ENCODE measurements around the gene SIGMAR1.
A peak's percentile ranks its signal among the peaks of the same experiment; 100 is the strongest.

SIGMAR1 gene

DNA sequence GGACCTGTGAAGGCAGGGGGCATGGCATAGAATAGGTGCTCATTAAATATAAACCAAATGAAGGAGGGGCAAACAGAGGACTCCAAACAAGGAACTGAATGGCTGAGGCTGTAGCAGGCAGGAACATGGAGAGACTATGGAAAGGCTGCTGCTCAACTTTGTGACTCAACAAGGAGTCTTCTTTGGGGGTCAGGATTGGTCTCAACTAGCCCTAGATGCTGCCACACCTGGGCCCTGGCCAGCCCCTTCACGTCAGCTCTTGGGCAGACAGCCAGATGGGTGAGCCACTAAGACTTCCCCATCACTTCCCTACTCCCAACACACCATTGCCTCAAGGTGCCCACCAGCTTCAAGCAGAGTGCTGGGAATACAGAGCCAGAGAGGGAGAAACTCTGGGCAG lies 36.7 kb downstream of the SIGMAR1 start:
- no peak for DNase-seq

DNA sequence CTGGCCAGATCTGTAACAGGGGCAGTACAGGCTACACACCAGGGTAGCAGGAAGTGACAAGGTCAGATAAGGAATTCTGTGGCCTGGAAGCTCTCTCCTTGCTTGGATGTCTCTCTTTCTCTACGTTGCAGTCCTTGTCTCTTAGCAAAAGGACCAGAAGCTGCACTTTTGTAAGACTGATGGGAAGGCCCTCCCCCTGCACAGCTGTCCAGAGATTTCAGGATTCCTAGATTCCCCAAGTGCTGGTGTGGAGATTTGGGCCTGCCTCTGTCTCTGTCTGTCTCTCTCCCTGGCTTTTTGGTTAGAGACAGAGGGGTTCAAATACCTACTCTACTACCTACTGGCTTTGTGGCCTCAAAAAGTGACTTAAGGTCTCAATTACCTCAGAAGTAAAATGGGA lies 38.0 kb downstream of the SIGMAR1 start:
- DNase-seq = no peak

DNA sequence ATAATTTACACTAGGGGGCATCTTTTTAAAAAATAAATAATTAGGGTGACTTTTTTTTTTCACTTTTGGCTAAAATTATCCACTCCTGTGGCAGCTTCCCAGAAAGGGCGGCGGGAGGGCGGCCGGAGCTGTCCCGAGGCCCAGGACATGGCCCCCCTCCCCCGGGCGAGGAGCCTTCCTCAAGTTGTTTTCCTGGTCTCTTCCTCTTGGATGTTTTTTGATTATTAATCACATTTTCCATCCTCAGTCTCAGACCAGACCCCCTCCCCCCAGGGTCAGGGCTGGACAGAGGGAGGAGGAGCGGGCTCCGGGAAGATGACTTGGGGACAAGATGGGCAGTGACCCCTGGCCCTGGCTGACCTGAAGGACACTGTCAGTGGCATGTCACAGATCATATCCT lies 43.4 kb downstream of the SIGMAR1 start:
- DNase-seq = no peak

DNA sequence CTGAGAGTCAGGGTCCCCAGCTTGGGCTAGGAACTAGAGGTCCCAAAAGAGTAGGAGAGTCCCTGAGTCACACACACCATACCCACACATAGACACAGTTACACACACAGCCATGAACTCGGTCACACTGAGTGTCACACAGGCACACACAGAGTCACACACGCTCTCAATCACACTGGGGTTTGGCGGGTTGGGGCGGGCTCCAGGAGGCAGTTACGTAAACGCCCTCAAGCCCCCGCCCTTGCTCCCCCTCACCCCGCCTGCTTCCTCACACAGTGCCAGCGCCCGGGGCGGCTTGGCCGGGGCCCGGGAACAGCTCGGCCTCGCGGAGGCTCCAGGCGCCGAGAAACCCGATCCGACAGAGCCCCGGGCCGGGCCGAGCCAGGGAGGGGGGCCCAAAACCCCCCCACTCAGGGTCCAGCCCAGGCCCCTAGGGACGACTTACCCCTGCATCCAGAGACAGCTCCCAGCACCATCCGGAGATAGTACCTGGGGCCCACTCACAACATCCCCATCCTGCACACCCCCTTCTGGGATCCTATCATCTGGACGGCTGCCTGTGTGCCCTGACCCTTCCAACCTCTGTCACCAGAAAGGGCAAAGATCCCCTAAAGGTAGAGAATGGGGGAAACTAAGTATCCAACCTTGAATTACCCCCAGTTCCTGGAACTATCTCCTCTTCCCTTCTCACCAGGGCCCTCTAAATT lies 44.5 kb downstream of the SIGMAR1 start:
- no peak for DNase-seq

DNA sequence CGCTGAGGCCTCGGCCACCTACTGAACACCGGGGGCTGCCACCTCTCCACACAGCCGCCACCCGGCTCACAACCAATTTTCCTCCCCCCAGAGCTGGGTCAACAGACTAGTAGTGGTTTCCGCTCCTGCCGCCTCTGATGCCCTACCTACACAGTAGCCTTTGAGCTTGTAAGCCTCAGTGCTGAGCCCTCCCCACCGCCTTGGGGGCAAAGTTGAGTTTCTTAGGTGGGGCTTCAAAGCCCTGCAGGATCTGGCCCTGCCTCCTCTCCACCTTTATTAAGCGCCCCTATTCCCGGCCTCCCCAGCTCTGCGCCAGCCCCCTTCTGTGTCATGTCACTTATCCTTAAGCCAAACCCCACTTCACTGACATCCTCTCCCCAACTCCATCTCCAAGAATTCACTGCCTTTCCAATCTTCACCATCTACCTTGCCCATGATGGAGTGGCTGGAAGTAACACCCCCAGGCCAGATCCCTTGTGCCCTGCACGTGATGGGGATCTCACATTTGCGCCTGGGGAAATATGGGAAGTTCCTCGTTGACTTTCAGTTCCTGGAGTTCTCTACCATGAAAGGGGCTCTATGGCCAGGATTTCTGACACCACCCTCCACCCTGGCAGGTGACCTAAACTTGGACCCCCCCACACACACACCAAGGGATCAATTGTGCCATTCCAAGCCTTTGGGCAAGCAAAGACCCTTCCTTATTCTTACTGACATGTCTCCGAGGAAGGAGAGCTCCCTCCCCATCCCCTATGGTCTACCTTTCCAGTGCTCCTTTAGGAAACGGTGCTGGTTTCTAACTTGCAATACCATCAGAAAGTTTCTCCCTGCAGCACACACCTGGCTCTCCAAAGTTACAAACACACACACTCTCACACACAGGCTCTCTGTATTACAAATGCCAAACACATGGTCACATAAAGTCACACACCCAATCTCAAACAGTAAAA lies 45.4 kb downstream of the SIGMAR1 start:
- DNase-seq = no peak

DNA sequence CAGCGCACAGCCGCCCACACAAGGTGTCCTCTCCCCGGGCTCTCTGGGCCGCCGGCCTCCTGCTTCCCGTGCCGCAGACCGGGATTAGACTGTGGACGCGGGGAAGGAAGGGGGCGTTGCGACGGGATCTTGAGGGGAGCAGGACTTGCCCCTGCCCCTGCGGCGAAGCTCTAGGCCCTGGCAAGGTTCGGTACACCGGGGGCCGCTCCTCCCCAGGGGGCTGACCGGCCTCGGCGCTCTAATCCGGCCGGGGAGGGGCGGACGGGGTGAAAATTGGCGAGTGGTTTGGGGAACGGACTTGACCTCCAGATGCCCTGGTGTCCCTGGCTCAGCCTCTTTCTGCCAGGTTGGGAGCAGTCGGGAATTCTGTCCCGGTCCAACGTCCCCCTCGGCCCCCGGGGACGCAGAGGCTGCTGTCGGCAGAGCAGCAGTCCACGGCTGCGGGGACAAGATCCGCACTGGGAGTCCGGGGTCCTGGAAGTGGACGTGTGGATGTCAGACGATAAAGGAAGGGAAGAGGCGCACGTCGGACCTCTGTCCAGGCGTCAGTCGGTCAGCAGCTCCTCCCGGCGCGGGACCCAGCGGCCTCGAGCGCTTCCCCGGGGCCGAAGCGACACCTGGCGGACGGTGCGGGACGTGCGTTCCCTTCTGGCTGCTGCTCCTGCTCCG lies 46.2 kb downstream of the SIGMAR1 start:
- peak; percentile 88 for DNase-seq

- DNase-seq = peak in 1 of 2 donors; percentile 26
These were observed 47.0 kb downstream of the SIGMAR1 start for GRCh38 chr9:34590381-34591247.

DNA sequence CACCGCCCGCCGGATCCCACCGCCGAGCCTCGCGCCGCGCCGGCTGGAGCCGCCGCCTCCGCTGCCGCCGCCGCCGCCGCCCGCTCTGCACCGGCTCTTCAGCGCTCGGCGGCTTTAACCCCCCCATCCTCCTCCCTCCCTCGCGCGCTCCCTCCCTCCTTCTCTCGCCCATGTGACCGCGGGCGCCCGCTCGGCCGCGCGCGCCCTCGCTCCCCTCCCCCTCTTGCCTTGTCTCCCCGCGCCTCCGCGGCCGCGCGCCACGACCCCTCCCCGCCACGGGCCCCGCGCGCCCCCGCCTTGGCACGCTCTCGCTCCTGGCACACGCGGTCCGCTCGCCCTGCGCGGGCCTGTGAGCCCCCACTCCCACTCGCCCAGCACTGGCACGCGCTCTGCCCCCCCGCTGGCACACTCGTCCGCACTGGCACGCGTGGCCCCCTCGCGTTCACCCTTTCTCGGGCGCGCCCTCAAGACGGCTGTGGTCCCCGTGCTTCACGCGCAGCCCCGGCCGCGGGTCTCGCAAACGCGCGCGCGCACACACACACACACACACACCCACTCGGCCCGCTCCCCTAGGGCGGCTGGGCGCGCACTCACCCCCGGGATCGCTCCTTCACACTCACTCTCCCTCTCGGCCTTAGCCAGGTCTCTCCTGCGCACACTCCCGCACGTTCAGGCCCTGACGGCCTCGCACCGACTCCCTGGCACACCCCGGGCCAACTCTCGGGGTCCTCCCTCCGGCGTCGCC lies 47.8 kb downstream of the SIGMAR1 start, which contains the start of gene CNTFR:
Gene CNTFR, minus strand, starts transcription at position 89 of the 745 bp plus-strand sequence. CDS start 20,743 bp downstream, outside the sequence.
- peak in 1 of 2 donors; percentile 35 for DNase-seq

DNA sequence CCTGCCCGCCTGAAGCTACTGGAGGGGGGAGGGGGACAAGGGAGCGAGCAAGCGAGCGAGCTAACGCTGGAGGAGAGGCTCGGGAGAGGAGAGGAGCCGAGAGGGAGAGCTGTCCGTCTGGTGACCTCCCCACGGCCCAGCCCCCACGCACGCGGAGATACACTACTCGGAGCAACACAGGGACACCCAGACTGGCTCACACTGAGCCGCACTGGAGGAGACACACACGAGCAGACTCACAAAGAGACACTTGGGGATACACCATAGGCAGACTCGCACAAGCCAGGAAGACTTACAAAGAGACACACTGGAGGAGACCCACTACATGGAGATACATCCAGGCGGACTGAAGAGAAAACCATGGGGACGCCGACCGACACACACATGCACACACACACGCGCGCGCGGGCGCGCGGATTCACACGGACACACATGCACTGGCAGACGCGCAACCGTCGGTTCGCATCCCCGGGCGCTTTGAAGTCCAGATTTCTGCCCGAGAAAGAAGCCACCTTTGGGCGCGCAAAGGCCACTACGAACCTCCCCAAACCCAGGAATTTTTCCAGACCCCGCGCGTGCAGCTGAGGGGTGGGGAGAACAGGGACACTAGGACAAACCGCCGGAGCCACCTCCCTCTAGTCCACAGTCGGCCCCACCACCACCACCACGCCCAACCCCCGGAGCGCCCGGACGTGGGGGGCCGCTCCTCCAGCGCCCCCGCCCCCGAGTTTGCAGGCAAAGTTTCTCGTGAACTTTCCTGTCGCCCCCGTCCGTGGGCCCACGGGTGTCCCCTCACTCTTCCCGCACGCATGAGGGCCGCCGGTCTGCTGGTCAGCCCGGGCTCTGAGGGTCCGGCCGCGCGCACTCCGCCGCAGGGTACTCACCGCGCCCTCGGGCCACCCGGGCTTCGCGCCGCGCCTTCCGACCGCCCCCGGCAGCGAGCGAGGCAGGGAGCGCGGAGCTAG lies 48.6 kb downstream of the SIGMAR1 start:
- DNase-seq = no peak

- DNase-seq = no peak
These were observed 50.3 kb downstream of the SIGMAR1 start for GRCh38 chr9:34587271-34587670.

GRCh38 chr9:34585946-34586669 lies 51.5 kb downstream of the SIGMAR1 start:
- DNase-seq = no peak

DNA sequence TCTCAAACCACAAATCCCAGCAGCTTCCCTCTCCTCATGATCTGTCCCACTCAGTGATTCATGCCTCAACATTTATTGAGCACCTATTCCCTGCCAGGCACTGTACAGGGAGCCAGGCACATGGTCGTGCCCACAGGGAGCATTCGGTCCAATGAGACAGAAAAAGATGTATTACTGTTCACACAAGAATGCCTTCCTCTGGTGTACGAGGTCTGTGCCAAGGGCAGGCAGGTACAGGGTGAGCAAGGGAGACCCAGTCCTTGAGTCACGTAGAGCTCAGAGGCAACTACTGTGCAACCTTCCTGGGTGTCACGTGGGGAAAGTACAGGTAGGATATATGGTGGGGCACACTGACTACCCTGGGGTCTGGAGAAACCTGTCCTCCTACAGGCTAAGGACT lies 52.6 kb downstream of the SIGMAR1 start:
- DNase-seq = no peak

Measured in stimulated activated CD4-positive, alpha-beta T cell treated with anti-CD3 and anti-CD28 coated beads, Interleukin-2, amount 100 ng/mL, for 24 hours (primary cell).